Keratinocyte (primary cell): ENCODE data around the gene PPM1D.

Experiments
- EZH2 ChIP-seq: IDR thresholded peaks from one replicate; pipeline ENCODE4 v1.6.1; 2012; ENCODE audit warnings: inconsistent platforms, mild to moderate bottlenecking, low read length, moderate library complexity
- TF ChIP-seq, protein P1 (sequence below), 3 experiments: IDR thresholded peaks in 1 of 3; conservative IDR thresholded peaks in 1 of 3; optimal IDR thresholded peaks in 1 of 3; 2 replicates in 2 of 3; 3 replicates in 1 of 3; pipeline versions ENCODE3 to v1.5.1; 2011; ENCODE audit warnings: low read length in 3 of 3, mild to moderate bottlenecking in 3 of 3, moderate library complexity in 2 of 3, control low read depth in 1 of 3, inconsistent platforms in 1 of 3; ENCODE audit not compliant: insufficient read depth in 2 of 3; ENCODE audit errors: extremely low read depth in 1 of 3

DNA sequence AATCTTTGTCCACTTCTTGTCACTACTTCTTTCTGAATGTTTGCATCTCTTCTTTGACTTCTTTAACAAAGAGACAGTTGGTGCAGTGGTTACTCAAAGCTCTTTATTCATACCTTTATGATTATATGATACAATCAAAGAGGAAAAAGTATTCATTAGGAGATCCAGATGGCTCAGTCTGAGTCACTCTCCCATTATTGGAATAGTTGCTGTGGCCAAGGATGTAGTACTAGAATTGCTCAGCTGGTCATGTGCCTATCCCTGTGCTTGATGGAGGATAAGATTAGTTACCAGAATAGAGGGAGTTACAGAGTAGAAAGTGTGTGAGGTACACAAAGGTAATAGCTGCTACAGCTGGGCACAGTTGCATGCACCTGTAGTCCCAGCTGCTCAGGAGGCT is 96.0 kb downstream of the PPM1D start:
- TF ChIP-seq, protein P1, sequence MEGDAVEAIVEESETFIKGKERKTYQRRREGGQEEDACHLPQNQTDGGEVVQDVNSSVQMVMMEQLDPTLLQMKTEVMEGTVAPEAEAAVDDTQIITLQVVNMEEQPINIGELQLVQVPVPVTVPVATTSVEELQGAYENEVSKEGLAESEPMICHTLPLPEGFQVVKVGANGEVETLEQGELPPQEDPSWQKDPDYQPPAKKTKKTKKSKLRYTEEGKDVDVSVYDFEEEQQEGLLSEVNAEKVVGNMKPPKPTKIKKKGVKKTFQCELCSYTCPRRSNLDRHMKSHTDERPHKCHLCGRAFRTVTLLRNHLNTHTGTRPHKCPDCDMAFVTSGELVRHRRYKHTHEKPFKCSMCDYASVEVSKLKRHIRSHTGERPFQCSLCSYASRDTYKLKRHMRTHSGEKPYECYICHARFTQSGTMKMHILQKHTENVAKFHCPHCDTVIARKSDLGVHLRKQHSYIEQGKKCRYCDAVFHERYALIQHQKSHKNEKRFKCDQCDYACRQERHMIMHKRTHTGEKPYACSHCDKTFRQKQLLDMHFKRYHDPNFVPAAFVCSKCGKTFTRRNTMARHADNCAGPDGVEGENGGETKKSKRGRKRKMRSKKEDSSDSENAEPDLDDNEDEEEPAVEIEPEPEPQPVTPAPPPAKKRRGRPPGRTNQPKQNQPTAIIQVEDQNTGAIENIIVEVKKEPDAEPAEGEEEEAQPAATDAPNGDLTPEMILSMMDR (optimal IDR thresholded peaks at IDR 0.05 in 1 of 3, IDR thresholded peaks at IDR 0.05 in 1 of 3, conservative IDR thresholded peaks at IDR 0.05 in 1 of 3; ENCODE audit: extremely low read depth in 1 of 3, insufficient read depth in 2 of 3, low read length in 3 of 3) = no peak
- TF ChIP-seq EZH2 = no peak
